Measurements from ENCODE around the gene BLOC1S5.

Gene BLOC1S5

DNA sequence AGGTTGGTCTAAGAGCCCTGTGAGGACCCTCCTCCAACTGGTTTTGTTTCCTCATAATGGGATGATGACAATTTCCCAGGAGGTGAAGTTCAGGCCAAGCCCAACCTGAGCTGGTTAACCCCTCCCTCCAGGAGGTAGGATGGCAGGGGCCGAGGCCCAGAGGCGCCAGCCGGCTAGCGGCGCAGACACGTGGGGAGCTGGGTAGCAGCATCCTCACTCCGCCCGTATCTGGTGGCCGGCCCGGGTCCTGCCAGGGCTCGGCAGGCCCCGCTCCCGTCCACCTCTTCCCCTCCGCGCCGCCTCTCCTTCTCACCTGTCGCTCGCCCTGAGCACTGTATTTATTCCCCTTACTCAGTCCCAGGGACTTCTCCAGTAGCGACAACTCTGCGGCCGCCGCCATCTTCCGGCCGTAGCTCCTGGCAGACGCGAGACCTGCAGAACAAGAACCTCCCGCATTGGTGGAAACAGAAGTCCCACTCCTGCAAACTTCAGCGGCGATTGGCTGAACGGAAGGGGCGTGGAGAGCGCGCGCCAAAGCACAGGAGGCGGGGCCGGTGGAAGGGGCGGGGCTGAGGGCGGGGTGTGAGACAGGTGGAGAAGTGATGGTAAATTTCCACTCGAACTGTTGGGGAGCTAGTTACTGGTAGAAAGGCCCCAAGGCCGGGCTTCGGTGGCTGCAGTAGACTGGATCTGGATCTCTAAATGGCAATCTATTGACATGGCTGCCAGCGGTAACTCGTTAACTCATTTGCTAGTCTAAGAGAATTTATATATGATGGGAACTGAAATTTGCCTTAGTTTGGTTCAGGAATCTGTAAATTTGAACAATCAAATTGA, 38.2 kb upstream of the BLOC1S5 start, which contains the start of gene EEF1E1:
Gene EEF1E1, minus strand, starts transcription at position 427 of the 837 bp plus-strand sequence. Its CDS starts 27 bp downstream, at position 400.
- Histone ChIP-seq H4K20me1 (ENCODE audit: insufficient read depth, low read length) (peaks cover 3% of the 10 kb centered on the region; the same call in 1 of the 2 replicates), H3K4me2 (ENCODE audit: low read length) (peak within 1 kb of the TSS; percentile 72), H3K27ac (ENCODE audit: low read length) (peak within 1 kb of the TSS; percentile 3; the same call in 1 of the 2 replicates), H3K79me2 (ENCODE audit: low read length) (peaks cover 49% of the 10 kb centered on the region), H3K4me3 (ENCODE audit: low read length) (peak within 1 kb of the TSS; percentile 88), H3K4me1 (ENCODE audit: low read length) (peaks cover 9% of the 10 kb centered on the region), H2AFZ (ENCODE audit: low read depth, low read length) (peak within 1 kb of the TSS; percentile 66), H3K27me3 (ENCODE audit: low read depth, low read length) (no peaks in the 10 kb centered on the region), H3K9ac (ENCODE audit: low read length) (peak within 1 kb of the TSS; percentile 82), H3K9me3 (ENCODE audit: insufficient read depth, low read length) (no peaks in the 10 kb centered on the region), H3K36me3 (replicated peaks; ENCODE audit: low read depth, low read length) (peaks cover 9% of the 10 kb centered on the region)
- no peak for TF ChIP-seq EZH2phosphoT487 (IDR thresholded peaks at IDR 0.05; ENCODE audit: low read depth)
- TF ChIP-seq, protein P1, sequence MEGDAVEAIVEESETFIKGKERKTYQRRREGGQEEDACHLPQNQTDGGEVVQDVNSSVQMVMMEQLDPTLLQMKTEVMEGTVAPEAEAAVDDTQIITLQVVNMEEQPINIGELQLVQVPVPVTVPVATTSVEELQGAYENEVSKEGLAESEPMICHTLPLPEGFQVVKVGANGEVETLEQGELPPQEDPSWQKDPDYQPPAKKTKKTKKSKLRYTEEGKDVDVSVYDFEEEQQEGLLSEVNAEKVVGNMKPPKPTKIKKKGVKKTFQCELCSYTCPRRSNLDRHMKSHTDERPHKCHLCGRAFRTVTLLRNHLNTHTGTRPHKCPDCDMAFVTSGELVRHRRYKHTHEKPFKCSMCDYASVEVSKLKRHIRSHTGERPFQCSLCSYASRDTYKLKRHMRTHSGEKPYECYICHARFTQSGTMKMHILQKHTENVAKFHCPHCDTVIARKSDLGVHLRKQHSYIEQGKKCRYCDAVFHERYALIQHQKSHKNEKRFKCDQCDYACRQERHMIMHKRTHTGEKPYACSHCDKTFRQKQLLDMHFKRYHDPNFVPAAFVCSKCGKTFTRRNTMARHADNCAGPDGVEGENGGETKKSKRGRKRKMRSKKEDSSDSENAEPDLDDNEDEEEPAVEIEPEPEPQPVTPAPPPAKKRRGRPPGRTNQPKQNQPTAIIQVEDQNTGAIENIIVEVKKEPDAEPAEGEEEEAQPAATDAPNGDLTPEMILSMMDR (IDR thresholded peaks at IDR 0.05; ENCODE audit: low read depth, low read length), result no peak

DNA sequence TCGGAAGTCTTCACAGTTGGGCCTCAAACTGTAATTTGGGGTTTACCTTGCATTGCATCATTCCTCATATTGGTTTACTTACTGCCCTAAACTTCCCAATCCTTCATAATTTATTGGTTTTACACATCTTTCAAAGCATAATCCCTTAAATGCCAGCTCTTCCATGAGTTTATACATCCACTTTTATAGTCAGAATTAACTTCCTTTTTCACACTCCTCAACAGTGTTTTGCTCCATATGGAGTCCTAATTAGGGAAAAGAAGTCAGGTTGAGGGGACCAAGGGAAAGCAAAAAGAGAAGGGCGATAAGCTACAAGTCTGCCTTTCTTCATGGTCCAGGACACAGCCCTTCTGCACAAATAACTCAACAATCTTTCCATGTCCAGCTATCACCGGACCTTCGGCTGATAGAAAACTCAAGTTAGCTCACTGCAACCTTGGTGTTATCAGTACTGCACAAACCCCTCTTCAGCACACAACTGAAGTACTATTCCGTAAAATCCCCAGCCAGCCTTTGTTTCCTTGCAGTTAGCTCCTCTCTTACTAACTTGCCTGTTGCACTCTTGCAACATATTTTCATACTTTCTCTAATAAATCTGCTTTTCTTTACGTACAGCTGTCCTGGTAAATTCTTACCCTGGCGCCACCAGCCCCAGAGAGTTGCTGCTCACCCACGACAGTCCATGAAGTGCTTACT, 36.1 kb upstream of the BLOC1S5 start:
- Histone ChIP-seq H2AFZ (ENCODE audit: low read depth, low read length) (no peak overlapping the region), H4K20me1 (ENCODE audit: insufficient read depth, low read length) (peaks cover 3% of the 10 kb centered on the region; the same call in 1 of the 2 replicates), H3K27ac (ENCODE audit: low read length) (no peak overlapping the region), H3K36me3 (replicated peaks; ENCODE audit: low read depth, low read length) (peaks cover 27% of the 10 kb centered on the region), H3K9me3 (ENCODE audit: insufficient read depth, low read length) (no peaks in the 10 kb centered on the region), H3K27me3 (ENCODE audit: low read depth, low read length) (no peaks in the 10 kb centered on the region), H3K79me2 (ENCODE audit: low read length) (peaks cover 67% of the 10 kb centered on the region), H3K4me3 (ENCODE audit: low read length) (no peak overlapping the region), H3K4me1 (ENCODE audit: low read length) (peaks cover 9% of the 10 kb centered on the region), H3K9ac (ENCODE audit: low read length) (no peak overlapping the region), H3K4me2 (ENCODE audit: low read length) (peak overlapping the region; percentile 18; the same call in 1 of the 2 replicates)
- TF ChIP-seq EZH2phosphoT487 (IDR thresholded peaks at IDR 0.05; ENCODE audit: low read depth), result no peak
- TF ChIP-seq, protein P1 (IDR thresholded peaks at IDR 0.05; ENCODE audit: low read depth, low read length), result no peak

DNA sequence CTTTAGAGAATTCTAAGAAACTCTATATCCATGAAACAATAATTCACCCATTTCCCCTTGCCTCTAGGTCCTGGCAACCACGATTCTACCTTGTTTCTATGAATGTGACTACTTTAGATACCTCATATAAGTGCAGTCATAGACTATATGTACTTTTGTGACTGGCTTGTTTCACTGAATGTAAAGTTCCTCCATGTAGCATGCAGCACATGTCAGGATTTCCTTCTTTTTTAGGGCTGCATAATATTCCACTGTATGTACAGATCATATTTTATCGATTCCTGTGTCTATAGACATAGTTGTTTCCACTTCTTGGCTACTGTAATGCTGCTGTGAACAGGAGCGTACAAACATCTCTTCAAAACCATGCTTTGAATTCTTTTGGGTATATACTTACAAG, 26.5 kb upstream of the BLOC1S5 start:
- Histone ChIP-seq H3K9ac (ENCODE audit: low read length) (no peak overlapping the region), H3K4me2 (ENCODE audit: low read length) (no peak overlapping the region), H3K79me2 (ENCODE audit: low read length) (peaks cover 58% of the 10 kb centered on the region), H3K27ac (ENCODE audit: low read length) (no peak overlapping the region), H3K4me1 (ENCODE audit: low read length) (no peaks in the 10 kb centered on the region), H3K27me3 (ENCODE audit: low read depth, low read length) (no peaks in the 10 kb centered on the region), H3K9me3 (ENCODE audit: insufficient read depth, low read length) (no peaks in the 10 kb centered on the region), H2AFZ (ENCODE audit: low read depth, low read length) (no peak overlapping the region), H4K20me1 (ENCODE audit: insufficient read depth, low read length) (no peaks in the 10 kb centered on the region), H3K36me3 (replicated peaks; ENCODE audit: low read depth, low read length) (peaks cover 57% of the 10 kb centered on the region), H3K4me3 (ENCODE audit: low read length) (no peak overlapping the region)
- TF ChIP-seq, protein P1 (IDR thresholded peaks at IDR 0.05; ENCODE audit: low read depth, low read length), result no peak
- no peak for TF ChIP-seq EZH2phosphoT487 (IDR thresholded peaks at IDR 0.05; ENCODE audit: low read depth)

DNA sequence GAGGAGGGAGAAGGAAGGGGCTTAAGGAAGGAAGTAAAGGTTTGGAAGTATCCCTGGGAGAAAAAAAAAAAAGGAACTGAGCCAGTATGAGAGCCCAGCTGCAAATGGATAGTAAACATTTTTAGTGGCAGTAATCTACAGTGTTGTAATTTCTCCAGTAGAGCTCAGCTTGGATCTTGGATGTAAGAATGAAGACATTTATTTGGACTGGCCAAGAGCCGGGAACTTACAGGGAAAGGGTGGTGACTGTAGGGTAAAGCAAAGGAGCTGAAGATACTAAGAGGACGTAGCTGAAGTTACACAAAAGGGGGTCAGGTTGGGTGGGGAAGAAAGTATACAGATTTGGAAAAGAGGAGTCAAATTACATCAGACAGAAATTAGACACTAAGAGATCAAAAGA, 24.7 kb upstream of the BLOC1S5 start:
- H3K36me3 ChIP-seq (replicated peaks; ENCODE audit: low read depth, low read length), result peaks cover 47% of the 10 kb centered on the region
- TF ChIP-seq, protein P1 (IDR thresholded peaks at IDR 0.05; ENCODE audit: low read depth, low read length), result no peak
- TF ChIP-seq EZH2phosphoT487 (IDR thresholded peaks at IDR 0.05; ENCODE audit: low read depth), result no peak
- no peaks in the 10 kb centered on the region for H3K27me3 ChIP-seq (ENCODE audit: low read depth, low read length)

More for the DNA sequence above, 24.7 kb upstream of the BLOC1S5 start:
- no peak overlapping the region for H3K9ac ChIP-seq (ENCODE audit: low read length)
- H3K4me2 ChIP-seq (ENCODE audit: low read length), result no peak overlapping the region
- no peak overlapping the region for H3K4me3 ChIP-seq (ENCODE audit: low read length)
- H2AFZ ChIP-seq (ENCODE audit: low read depth, low read length), result no peak overlapping the region
- peaks cover 47% of the 10 kb centered on the region for H3K79me2 ChIP-seq (ENCODE audit: low read length)
- peaks cover under 1% of the 10 kb centered on the region; the same call in 1 of the 2 replicates for H4K20me1 ChIP-seq (ENCODE audit: insufficient read depth, low read length)
- no peaks in the 10 kb centered on the region for H3K9me3 ChIP-seq (ENCODE audit: insufficient read depth, low read length)
- H3K27ac ChIP-seq (ENCODE audit: low read length), result no peak overlapping the region
- no peaks in the 10 kb centered on the region for H3K4me1 ChIP-seq (ENCODE audit: low read length)

All from OCI-LY3 (cell line).